Stimulated activated CD4-positive, alpha-beta T cell treated with anti-CD3 and anti-CD28 coated beads, Interleukin-4, amount 100 ng/mL, for 1 hour (primary cell): Measurements from ENCODE around the gene RALB.
A peak's percentile ranks its signal among the peaks of the same experiment; 100 is the strongest.

Experiments used
- DNase-seq: peaks from one replicate; pipeline ENCODE4 v3.0.0-alpha.2; 2020

RALB gene

DNA sequence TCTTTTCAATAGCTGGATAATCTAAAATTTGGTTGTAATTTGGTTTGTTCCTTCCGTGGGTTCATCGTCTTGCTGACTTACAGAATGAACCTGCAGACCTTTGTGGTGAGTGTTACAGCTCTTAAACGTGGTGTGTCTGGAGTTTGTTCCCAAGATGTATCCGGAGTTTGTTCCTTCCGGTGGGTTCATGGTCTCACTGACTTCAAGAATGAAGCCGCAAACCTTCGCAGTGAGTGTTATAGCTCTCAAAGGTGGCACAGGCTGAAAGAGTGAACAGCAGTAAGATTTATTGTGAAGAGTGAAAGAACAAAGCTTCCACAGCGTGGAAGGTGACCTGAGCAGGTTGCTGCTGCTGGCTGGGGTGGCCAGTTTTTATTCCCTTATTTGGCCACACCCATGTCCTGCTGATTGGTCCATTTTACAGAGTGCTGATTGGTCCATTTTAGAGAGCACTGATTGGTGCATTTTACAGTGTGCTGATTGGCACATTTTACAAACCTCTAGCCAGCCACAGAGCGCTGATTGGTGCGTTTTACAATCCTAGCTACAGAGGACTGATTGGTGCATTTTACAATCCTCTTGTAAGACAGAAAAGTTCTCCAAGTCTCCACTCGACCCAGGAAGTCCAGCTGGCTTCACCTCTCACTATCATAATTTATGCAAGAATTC, 16.6 kb downstream of the RALB start:
- no peak for DNase-seq

DNA sequence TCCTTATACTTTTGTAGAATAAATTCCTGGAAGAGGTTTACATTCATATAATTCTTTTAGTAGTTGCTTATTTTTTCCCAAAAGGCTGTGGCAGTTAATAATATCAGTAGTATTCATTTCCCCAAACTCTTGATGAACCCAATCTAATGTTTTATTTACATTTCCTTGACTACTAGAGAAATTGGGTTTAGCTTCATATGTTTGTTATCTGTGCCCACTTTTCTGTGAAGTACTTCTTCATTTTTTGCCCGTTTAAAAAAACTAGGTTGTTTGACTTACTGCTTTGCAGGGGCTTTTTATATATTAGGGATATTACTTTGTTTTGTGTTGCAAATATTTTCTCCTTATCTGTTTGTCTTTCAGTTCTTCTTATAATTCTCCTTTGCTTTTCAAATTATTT, 17.2 kb downstream of the RALB start:
- no peak for DNase-seq

GRCh38 chr2:120271711-120272379, 19.2 kb downstream of the RALB start:
- DNase-seq, result no peak

GRCh38 chr2:120272763-120273481, 20.3 kb downstream of the RALB start:
- no peak for DNase-seq

- DNase-seq, result no peak
These were observed 23.2 kb downstream of the RALB start for GRCh38 chr2:120275617-120276400.

DNA sequence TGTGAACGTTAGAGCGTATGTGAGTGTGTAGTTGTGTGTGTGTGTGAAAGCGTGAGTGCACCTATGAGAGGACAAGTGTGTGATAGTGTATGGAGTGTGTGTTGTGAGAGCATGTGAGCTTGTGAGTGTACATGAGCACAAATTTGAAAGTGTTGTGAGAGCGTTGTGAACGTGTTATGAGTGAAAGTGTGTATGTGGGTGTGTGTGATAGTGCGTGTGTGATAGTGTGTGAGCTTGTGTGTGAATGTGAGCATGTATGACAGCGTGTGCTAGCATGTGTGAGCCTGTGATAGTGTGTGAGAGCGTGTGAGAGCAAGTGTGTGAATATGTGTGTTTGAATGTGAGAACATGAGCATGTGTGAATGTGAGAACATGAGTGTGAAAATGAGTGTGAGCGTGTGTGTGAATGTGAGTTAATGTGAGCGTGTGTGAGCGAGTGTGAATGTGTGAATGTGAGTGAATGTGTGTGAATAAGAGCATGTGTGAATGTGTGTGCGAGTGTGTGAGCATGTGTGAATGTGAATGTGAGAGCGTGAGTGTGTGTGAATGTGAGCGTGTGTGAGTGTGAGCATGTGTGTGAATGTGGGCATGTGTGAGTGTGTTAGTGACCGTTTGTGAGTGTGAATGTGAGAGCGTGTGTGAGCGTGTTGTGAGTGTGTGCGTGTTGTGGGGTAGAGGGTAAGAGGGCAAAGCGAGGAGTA, 25.0 kb downstream of the RALB start:
- no peak for DNase-seq

- DNase-seq, result no peak
These were observed 26.2 kb downstream of the RALB start for GRCh38 chr2:120278901-120279300.

- DNase-seq, result no peak
These were observed 27.1 kb downstream of the RALB start for GRCh38 chr2:120279708-120280107.

DNA sequence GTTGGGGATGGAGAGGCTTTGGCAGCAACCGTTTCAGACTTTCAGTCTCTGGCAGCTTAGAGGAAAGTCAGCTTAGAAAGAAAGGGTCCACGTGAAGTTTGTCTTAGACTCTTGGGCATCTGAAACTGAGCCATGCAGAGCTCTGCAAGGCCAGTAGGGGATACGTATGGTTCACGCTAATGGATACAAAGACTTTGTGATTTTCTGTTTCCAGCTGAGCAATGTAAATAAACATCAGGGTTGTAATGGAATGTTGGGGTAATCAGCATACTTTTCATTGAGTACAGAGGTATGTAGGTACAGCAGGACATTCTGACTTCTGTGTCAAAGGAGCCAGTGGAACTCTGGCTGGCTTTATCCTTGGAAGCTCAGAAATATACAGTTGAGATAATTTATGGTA, 31.0 kb downstream of the RALB start:
- no peak for DNase-seq

DNA sequence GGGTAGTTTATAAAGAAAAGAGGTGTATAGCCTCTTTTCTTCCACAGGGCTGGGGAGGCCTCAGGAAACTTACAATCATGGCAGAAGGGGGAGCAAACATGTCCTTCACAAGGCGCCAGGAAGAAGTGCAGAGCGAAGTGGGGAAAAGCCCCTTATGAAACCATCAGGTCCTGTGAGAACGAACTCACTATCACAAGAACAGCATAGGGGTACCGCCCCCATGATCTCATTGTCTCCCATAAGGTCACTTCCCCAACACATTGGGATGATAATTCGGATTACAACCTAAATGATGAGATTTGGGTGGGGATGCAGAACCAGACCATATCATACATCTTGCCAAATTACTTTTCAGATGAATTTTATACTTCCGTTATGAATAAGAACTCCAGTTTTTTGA, 32.4 kb downstream of the RALB start:
- no peak for DNase-seq

DNA sequence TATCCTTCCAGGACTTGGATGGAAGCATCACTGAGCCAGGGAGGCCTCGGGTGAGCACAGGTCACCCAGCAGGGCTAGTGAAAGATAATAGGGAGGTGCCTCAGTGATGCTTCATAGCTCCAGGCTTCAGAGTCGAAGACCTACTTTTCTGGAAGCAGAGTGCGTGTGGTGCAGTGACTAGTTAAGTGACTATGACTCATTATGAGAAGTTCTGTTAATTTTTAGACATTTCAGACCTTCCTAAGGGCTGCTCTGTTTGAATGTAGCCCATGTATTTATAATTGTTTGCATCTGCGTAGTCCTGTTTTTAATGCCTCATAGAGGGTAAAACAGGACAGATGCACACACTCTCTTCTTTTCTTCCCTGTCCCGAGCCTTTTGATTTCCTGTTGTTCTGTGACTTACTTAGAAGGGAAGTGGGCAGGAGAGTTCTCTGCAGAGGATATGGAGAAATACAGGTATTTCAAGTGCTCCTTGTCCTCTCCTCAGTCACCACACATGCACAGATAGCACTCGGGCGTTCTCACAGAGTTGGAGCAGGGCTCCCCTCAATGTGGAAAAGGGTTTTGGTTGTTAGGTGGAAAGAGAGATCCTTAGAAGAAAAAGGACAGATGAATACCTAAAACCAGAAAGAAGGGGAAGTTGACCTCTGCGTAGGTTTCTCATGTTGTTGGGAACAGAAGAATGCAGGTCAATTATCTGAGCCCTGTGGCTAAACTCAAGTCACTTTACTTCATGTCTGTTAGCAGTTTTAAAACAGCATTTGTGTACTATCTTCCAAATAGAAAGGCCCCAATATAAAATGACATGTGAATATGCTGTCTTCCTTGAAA, 34.7 kb downstream of the RALB start:
- peak; percentile 26 for DNase-seq

DNA sequence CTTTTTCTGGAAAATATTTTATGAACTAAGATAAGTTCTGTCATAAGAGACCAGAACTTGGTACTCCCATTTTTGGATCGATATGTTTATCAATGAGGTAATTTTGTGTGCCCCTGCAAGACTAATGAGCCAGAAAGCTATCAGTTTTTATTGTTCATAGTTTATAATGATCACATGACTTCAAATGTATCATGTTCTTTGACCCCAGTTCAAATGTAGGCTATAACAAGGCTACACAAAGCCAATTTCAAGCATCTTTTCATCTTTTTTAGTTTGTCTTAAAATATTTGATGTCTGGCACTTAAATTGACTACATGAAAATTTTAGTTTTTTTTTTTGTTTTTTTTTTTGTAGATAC, 35.3 kb downstream of the RALB start:
- DNase-seq, result no peak

- no peak for DNase-seq
These were observed 36.7 kb downstream of the RALB start for GRCh38 chr2:120289221-120289906.

DNA sequence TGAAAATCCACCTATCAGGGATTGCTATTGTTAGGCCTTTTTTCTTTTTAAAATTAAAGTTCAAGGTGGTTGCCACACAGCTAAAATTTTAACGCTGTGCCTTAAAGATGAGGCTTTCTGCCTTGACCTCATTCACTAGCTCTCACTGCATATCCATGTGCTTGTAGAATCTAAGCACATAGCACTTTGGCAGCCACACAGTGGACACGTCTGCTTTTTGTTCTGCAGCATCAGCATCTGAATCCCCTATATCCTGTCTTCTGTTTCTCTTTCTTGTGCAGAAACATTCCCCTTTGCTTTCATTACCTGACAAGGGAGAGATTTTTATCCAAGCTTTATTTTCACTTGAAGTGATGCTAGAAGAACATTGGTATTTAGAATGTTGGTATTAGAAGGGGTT, 38.1 kb downstream of the RALB start:
- DNase-seq, result no peak

GRCh38 chr2:120291401-120292311, 39.0 kb downstream of the RALB start:
- DNase-seq, result no peak

DNA sequence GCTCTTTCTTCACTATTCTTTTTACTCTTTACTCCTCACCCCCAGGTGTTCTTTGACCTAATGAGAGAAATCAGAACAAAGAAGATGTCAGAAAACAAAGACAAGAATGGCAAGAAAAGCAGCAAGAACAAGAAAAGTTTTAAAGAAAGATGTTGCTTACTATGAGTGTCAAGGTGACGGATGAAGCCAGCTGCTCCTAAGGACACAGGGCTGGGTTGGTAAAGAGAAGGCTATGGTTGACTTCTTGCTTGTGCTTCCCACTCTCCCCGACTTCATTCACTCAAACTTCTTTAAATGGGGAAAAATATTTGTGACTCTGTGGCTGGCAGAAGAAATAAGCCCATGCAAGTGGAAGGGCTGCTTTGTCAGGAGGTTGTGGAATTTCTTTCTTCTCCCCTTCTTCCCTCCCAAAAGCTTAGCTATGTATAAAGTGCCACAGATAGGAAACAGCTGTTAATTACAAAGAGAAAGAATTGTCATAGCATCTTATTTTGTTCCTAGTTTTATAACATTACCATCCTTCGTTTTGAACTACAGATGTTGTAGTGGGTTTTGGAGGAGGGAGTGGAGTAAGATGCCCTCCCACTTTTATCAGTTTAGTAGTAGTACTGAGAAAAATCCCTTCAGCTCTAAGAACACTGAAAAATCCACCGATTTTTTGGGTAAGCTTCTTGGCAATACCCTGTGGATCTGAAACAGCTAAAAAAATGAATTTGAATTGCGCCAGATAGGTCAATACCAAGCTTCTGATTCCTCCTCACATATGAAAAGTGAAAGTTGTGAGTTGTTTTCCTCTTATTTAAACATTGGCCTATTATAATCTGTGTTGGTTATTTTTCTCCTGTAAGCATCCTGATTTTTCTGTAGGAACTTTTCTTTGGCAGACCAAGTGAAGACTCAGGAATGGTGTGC, 40.7 kb downstream of the RALB start:
- DNase-seq, result no peak

- no peak for DNase-seq
These were observed 41.3 kb downstream of the RALB start for GRCh38 chr2:120294008-120294340.

GRCh38 chr2:120298173-120298835, 45.7 kb downstream of the RALB start:
- no peak for DNase-seq

GRCh38 chr2:120299004-120299403, 46.4 kb downstream of the RALB start:
- no peak for DNase-seq
